Smooth muscle cell (in vitro differentiated cells): ENCODE results near the gene NELFCD. TPM values are rescaled to one million over a fixed set of nuclear protein-coding genes. Genes with fewer than 3 reads are reported as not detected.

ENCODE experiments used
- DNase-seq: peaks from one replicate; lab custom pipeline; 2025; ENCODE audit not compliant: unreplicated experiment; lab: John Stamatoyannopoulos, UW
- H2AFZ ChIP-seq: fragments of 200-600 bp; sonication (generic); 2 replicates; pipeline ENCODE4 v1.6.0; 2016; ENCODE audit warnings: antibody characterized with exemption, low read depth, mild to moderate bottlenecking
- H3F3A ChIP-seq: fragments of 200-600 bp; sonication (generic); 2 replicates; pipeline ENCODE4 v1.6.0; 2017; ENCODE audit warnings: antibody characterized with exemption, low read depth
- H3K27ac ChIP-seq: fragments of 200-600 bp; sonication (generic); 2 replicates; pipeline ENCODE4 v1.5.1; 2016; ENCODE audit warnings: low read depth, mild to moderate bottlenecking
- H3K27me3 ChIP-seq: fragments of 200-600 bp; sonication (generic); 2 replicates; pipeline ENCODE4 v1.6.1; 2016; ENCODE audit warnings: low read depth, mild to moderate bottlenecking
- H3K36me3 ChIP-seq: fragments of 200-600 bp; sonication (generic); 2 replicates; pipeline ENCODE4 v1.5.1; 2016; ENCODE audit warnings: low read depth
- H3K4me1 ChIP-seq: fragments of 200-600 bp; sonication (generic); 2 replicates; pipeline ENCODE4 v1.5.1; 2016; ENCODE audit warnings: low read depth
- H3K4me2 ChIP-seq: fragments of 200-600 bp; sonication (generic); 2 replicates; pipeline ENCODE4 v1.6.0; 2016; ENCODE audit warnings: mild to moderate bottlenecking
- H3K4me3 ChIP-seq: fragments of 200-600 bp; sonication (generic); 2 replicates; pipeline ENCODE4 v1.5.1; 2016; ENCODE audit warnings: mild to moderate bottlenecking
- H3K79me2 ChIP-seq: fragments of 200-600 bp; sonication (generic); 2 replicates; pipeline ENCODE4 v1.6.0; 2016; ENCODE audit warnings: low read depth, mild to moderate bottlenecking
- H3K9ac ChIP-seq: fragments of 200-600 bp; sonication (generic); 2 replicates; pipeline ENCODE4 v1.6.0; 2016; ENCODE audit warnings: low read depth
- H3K9me3 ChIP-seq: fragments of 200-600 bp; sonication (generic); replicated peaks from 2 replicates; pipeline ENCODE4 v1.5.1; 2016; ENCODE audit warnings: low read depth
- H4K20me1 ChIP-seq: fragments of 200-600 bp; sonication (generic); 2 replicates; pipeline ENCODE4 v1.6.0; 2016; ENCODE audit warnings: low read depth
- CTCF ChIP-seq: fragments of 200-600 bp; sonication (generic); IDR thresholded peaks from 2 replicates; pipeline ENCODE4 v1.5.1; 2017; ENCODE audit warnings: borderline replicate concordance, mild to moderate bottlenecking, antibody characterized with exemption; ENCODE audit not compliant: insufficient read depth, poor library complexity, severe bottlenecking
- WGBS: methylation state at CpG from one replicate; pipeline ENCODE4 v1.1.7; 2016; ENCODE audit warnings: low lambda C conversion rate; 5-methylcytosine and 5-hydroxymethylcytosine counted together
- polyA plus RNA-seq: library from polyadenylated mRNA; unstranded; fragments of >200 nt; fragmentation: Nextera tagmentation; extraction: Ambion mirVana; gene quantifications from 2 replicates; pipeline ENCODE4 v1.2.1, GENCODE V29; 2016
- total RNA-seq: library from RNA; depleted of rRNA; stranded (reverse); fragments of >200 nt; gene quantifications from 2 replicates; pipeline ENCODE4 v1.2.3, GENCODE V29; 2014

NELFCD gene
- total and polyA plus RNA-seq, 2 experiments from 2014 or later = 25.4 to 40.3 TPM

GRCh38 chr20:58990651-58991445 lies 9.8 kb downstream of the NELFCD start:
- H3F3A ChIP-seq = peaks cover 10% of the 10 kb centered on the region
- no peak overlapping the region for H2AFZ ChIP-seq
- H3K4me1 ChIP-seq = no peaks in the 10 kb centered on the region
- H3K27ac ChIP-seq = no peak overlapping the region
- H3K9ac ChIP-seq = no peak overlapping the region
- WGBS = 98% methylated on average over 14 of the region's 14 CpGs
- no peaks in the 10 kb centered on the region for H3K27me3 ChIP-seq
- H3K36me3 ChIP-seq = peaks cover 14% of the 10 kb centered on the region
- H3K79me2 ChIP-seq = peaks cover 5% of the 10 kb centered on the region
- no peak overlapping the region for H3K4me2 ChIP-seq
- no peak for TF ChIP-seq CTCF
- peaks cover 14% of the 10 kb centered on the region for H4K20me1 ChIP-seq
- H3K4me3 ChIP-seq = no peak overlapping the region
- H3K9me3 ChIP-seq = no peaks in the 10 kb centered on the region
- DNase-seq = no peak

GRCh38 chr20:58991715-58992114 lies 10.7 kb downstream of the NELFCD start:
- H3K9ac ChIP-seq = no peak overlapping the region
- no peaks in the 10 kb centered on the region for H3K79me2 ChIP-seq
- no peak for DNase-seq
- no peak overlapping the region for H3K4me2 ChIP-seq
- no peaks in the 10 kb centered on the region for H3K27me3 ChIP-seq
- TF ChIP-seq CTCF = no peak
- no peak overlapping the region for H3K27ac ChIP-seq
- WGBS = 95% methylated on average over 9 of the region's 9 CpGs
- peaks cover 19% of the 10 kb centered on the region for H3F3A ChIP-seq
- peaks cover 14% of the 10 kb centered on the region for H3K36me3 ChIP-seq
- peaks cover 6% of the 10 kb centered on the region for H4K20me1 ChIP-seq
- no peaks in the 10 kb centered on the region for H3K9me3 ChIP-seq
- H2AFZ ChIP-seq = no peak overlapping the region
- no peaks in the 10 kb centered on the region for H3K4me1 ChIP-seq
- no peak overlapping the region for H3K4me3 ChIP-seq

- H2AFZ ChIP-seq = no peak overlapping the region
- H4K20me1 ChIP-seq = no peaks in the 10 kb centered on the region
- TF ChIP-seq CTCF = no peak
- DNase-seq = no peak
- no peaks in the 10 kb centered on the region for H3K27me3 ChIP-seq
- H3F3A ChIP-seq = peaks cover 19% of the 10 kb centered on the region
- H3K4me1 ChIP-seq = no peaks in the 10 kb centered on the region
- no peak overlapping the region for H3K4me3 ChIP-seq
- no peaks in the 10 kb centered on the region for H3K9me3 ChIP-seq
- H3K9ac ChIP-seq = no peak overlapping the region
- no peak overlapping the region for H3K27ac ChIP-seq
- H3K4me2 ChIP-seq = no peak overlapping the region
- WGBS = 100% methylated on average over 3 of the region's 3 CpGs
- H3K79me2 ChIP-seq = no peaks in the 10 kb centered on the region
- peaks cover 19% of the 10 kb centered on the region for H3K36me3 ChIP-seq
Measured at GRCh38 chr20:58992911-58993310, 11.9 kb downstream of the NELFCD start.
